Stimulated activated CD4-positive, alpha-beta T cell treated with anti-CD3 and anti-CD28 coated beads, TNF-alpha, amount 100 ng/mL, for 24 hours (primary cell): ENCODE results near the gene CRACR2A.

Experiments
- DNase-seq, 3 experiments: peaks; one replicate each; pipeline ENCODE4 v3.0.0-alpha.2; 2020; ENCODE audit warnings: low read depth in 3 of 3

CRACR2A gene

GRCh38 chr12:3565985-3566384 is 186.9 kb downstream of the CRACR2A start:
- no peak for DNase-seq
